Kidney epithelial cell (primary cell): ENCODE results near the gene SLC15A5. TPM values are rescaled to one million over a fixed set of nuclear protein-coding genes. Genes with fewer than 3 reads are reported as not detected.

ENCODE experiments used
- DNase-seq: peaks from one replicate; pipeline ENCODE4 v3.0.0-alpha.2; 2010; ENCODE audit warnings: low read depth
- H3K27me3 ChIP-seq: 2 replicates; pipeline ENCODE4 v1.6.0; 2011; ENCODE audit warnings: low read length; ENCODE audit not compliant: control insufficient read depth, insufficient read depth
- H3K36me3 ChIP-seq: 2 replicates; pipeline ENCODE4 v1.5.1; 2011; ENCODE audit warnings: low read length; ENCODE audit not compliant: control insufficient read depth, insufficient read depth
- H3K4me3 ChIP-seq: 2 replicates; pipeline ENCODE4 v1.5.1; 2011; ENCODE audit warnings: low read depth, mild to moderate bottlenecking, control low read depth, low read length
- CTCF ChIP-seq: IDR thresholded peaks from 2 replicates; pipeline ENCODE4 v1.5.1; 2011; ENCODE audit warnings: mild to moderate bottlenecking, moderate library complexity, low read length, control low read depth, inconsistent platforms; ENCODE audit not compliant: insufficient read depth, poor library complexity, severe bottlenecking
- total RNA-seq: library from RNA; depleted of rRNA; stranded (reverse); fragments of >200 nt; gene quantifications from 2 replicates; pipeline ENCODE4 v1.2.3, GENCODE V29; 2015

Gene SLC15A5
- total RNA-seq, 1 donor from 2014 or later = not detected

GRCh38 chr12:16183541-16183940, 93.9 kb downstream of the SLC15A5 start:
- no peak for TF ChIP-seq CTCF
- no peaks in the 10 kb centered on the region for H3K36me3 ChIP-seq
- no peak for DNase-seq
- no peaks in the 10 kb centered on the region for H3K27me3 ChIP-seq
- H3K4me3 ChIP-seq = no peak overlapping the region

- Histone ChIP-seq H3K4me3 (no peak overlapping the region), H3K27me3 (no peaks in the 10 kb centered on the region), H3K36me3 (no peaks in the 10 kb centered on the region)
- no peak for TF ChIP-seq CTCF
- no peak for DNase-seq
Measured at GRCh38 chr12:16175840-16176239, 101.6 kb downstream of the SLC15A5 start.

GRCh38 chr12:16174282-16174681, 103.2 kb downstream of the SLC15A5 start:
- no peak for TF ChIP-seq CTCF
- DNase-seq = no peak
- Histone ChIP-seq H3K27me3 (no peaks in the 10 kb centered on the region), H3K36me3 (no peaks in the 10 kb centered on the region), H3K4me3 (no peak overlapping the region)

- no peaks in the 10 kb centered on the region for H3K27me3 ChIP-seq
- no peak for DNase-seq
- no peak overlapping the region for H3K4me3 ChIP-seq
- TF ChIP-seq CTCF = no peak
- no peaks in the 10 kb centered on the region for H3K36me3 ChIP-seq
Measured at GRCh38 chr12:16171348-16171747, 106.1 kb downstream of the SLC15A5 start.

- no peak for TF ChIP-seq CTCF
Measured at GRCh38 chr12:16168078-16168477, 109.4 kb downstream of the SLC15A5 start.

More at GRCh38 chr12:16168078-16168477, 109.4 kb downstream of the SLC15A5 start:
- Histone ChIP-seq H3K27me3 (no peaks in the 10 kb centered on the region), H3K4me3 (no peak overlapping the region), H3K36me3 (no peaks in the 10 kb centered on the region)
- no peak for DNase-seq
